GM23248 (cell line): ENCODE measurements around the gene GPS1.

Source experiments
- EZH2 ChIP-seq: fragments of 200-600 bp; sonication (generic); IDR thresholded peaks from 2 replicates; pipeline ENCODE4 v1.6.1; 2018; ENCODE audit warnings: antibody characterized with exemption, mild to moderate bottlenecking; ENCODE audit not compliant: insufficient read depth, poor library complexity, severe bottlenecking
- EZH2phosphoT487 ChIP-seq: fragments of 200-600 bp; sonication (generic); IDR thresholded peaks from 2 replicates; pipeline ENCODE4 v1.6.1; 2018; ENCODE audit warnings: antibody characterized with exemption, moderate library complexity, mild to moderate bottlenecking, low read depth; ENCODE audit not compliant: insufficient read depth

GRCh38 chr17:82047379-82047778 is 4.3 kb upstream of the GPS1 start:
- TF ChIP-seq EZH2phosphoT487 (no peak), EZH2 (no peak)
